ENCODE data around the gene IFI44L. TPM values are rescaled to one million over a fixed set of nuclear protein-coding genes. Genes with fewer than 3 reads are reported as not detected.

IFI44L gene
- total RNA-seq, 1 donor: 1.3 TPM

GRCh38 chr1:78599294-78599693, 21.0 kb upstream of the IFI44L start:
- H3K4me3 ChIP-seq (ENCODE audit: low read depth, low read length): no peak overlapping the region
- TF ChIP-seq CTCF (IDR thresholded peaks at IDR 0.05; ENCODE audit: insufficient read depth, low read depth, low read length): no peak
- no peak for DNase-seq (ENCODE audit: low read depth)

GRCh38 chr1:78601068-78601467, 19.2 kb upstream of the IFI44L start:
- no peak for DNase-seq (ENCODE audit: low read depth)
- H3K4me3 ChIP-seq (ENCODE audit: low read depth, low read length): no peak overlapping the region
- no peak for TF ChIP-seq CTCF (IDR thresholded peaks at IDR 0.05; ENCODE audit: insufficient read depth, low read depth, low read length)

GRCh38 chr1:78603206-78603605, 17.0 kb upstream of the IFI44L start:
- DNase-seq (ENCODE audit: low read depth): no peak

GRCh38 chr1:78604643-78605042, 15.6 kb upstream of the IFI44L start:
- no peak for DNase-seq (ENCODE audit: low read depth)
- no peak for TF ChIP-seq CTCF (IDR thresholded peaks at IDR 0.05; ENCODE audit: insufficient read depth, low read depth, low read length)
- H3K4me3 ChIP-seq (ENCODE audit: low read depth, low read length): no peak overlapping the region

More at GRCh38 chr1:78603206-78603605, 17.0 kb upstream of the IFI44L start:
- no peak overlapping the region for H3K4me3 ChIP-seq (ENCODE audit: low read depth, low read length)
- no peak for TF ChIP-seq CTCF (IDR thresholded peaks at IDR 0.05; ENCODE audit: insufficient read depth, low read depth, low read length)

GRCh38 chr1:78606274-78606673, 14.0 kb upstream of the IFI44L start:
- DNase-seq (ENCODE audit: low read depth): no peak
- no peak overlapping the region for H3K4me3 ChIP-seq (ENCODE audit: low read depth, low read length)
- no peak for TF ChIP-seq CTCF (IDR thresholded peaks at IDR 0.05; ENCODE audit: insufficient read depth, low read depth, low read length)

- TF ChIP-seq CTCF (IDR thresholded peaks at IDR 0.05; ENCODE audit: insufficient read depth, low read depth, low read length): peak; percentile 55
- DNase-seq (ENCODE audit: low read depth): peak; percentile 55
- no peak overlapping the region for H3K4me3 ChIP-seq (ENCODE audit: low read depth, low read length)
These were observed 12.8 kb upstream of the IFI44L start for GRCh38 chr1:78607334-78607927.

- H3K4me3 ChIP-seq (ENCODE audit: low read depth, low read length): no peak overlapping the region
- no peak for TF ChIP-seq CTCF (IDR thresholded peaks at IDR 0.05; ENCODE audit: insufficient read depth, low read depth, low read length)
- no peak for DNase-seq (ENCODE audit: low read depth)
These were observed 12.3 kb upstream of the IFI44L start for GRCh38 chr1:78607944-78608343.

All from fibroblast of villous mesenchyme (primary cell).